Keratinocyte (primary cell): ENCODE measurements around the gene KDM5C. TPM values are rescaled to one million over a fixed set of nuclear protein-coding genes. Genes with fewer than 3 reads are reported as not detected.

Experiments used
- DNase-seq: peaks from one replicate; pipeline ENCODE4 v3.0.0-alpha.2; 2011; ENCODE audit warnings: low read depth, missing footprints, low spot score
- FAIRE-seq: peaks from 2 replicates; lab custom pipeline; 2011; peaks lifted over from hg19 to GRCh38; lab: Jason Lieb, UNC
- H2AFZ ChIP-seq: 2 replicates; pipeline ENCODE4 v1.6.0; 2012; ENCODE audit warnings: low read length, control low read depth, inconsistent platforms; ENCODE audit not compliant: control insufficient read depth
- H3K27ac ChIP-seq: 2 replicates; pipeline ENCODE4 v1.5.1; 2011; ENCODE audit warnings: low read length; ENCODE audit not compliant: control insufficient read depth, insufficient read depth
- H3K27me3 ChIP-seq: 3 replicates; pipeline ENCODE4 v1.6.0; 2011; ENCODE audit warnings: low read length; ENCODE audit not compliant: control insufficient read depth, insufficient read depth; ENCODE audit errors: extremely low read depth
- H3K36me3 ChIP-seq, 2 experiments: 2 replicates in 1 of 2; 3 replicates in 1 of 2; pipeline ENCODE4 v1.5.1; 2011; ENCODE audit warnings: low read length in 2 of 2, mild to moderate bottlenecking in 1 of 2; ENCODE audit not compliant: control insufficient read depth in 2 of 2, insufficient read depth in 2 of 2; ENCODE audit errors: extremely low read depth in 1 of 2
- H3K4me1 ChIP-seq: 3 replicates; pipeline ENCODE4 v1.5.1; 2011; ENCODE audit warnings: low read length; ENCODE audit not compliant: control insufficient read depth, insufficient read depth; ENCODE audit errors: extremely low read depth
- H3K4me2 ChIP-seq: 3 replicates; pipeline ENCODE4 v1.6.0; 2011; ENCODE audit warnings: low read depth, low read length; ENCODE audit not compliant: control insufficient read depth, insufficient read depth; ENCODE audit errors: extremely low read depth
- H3K4me3 ChIP-seq, 3 experiments: fragments of 200-600 bp in 1 of 3; sonication (generic) in 1 of 3; 2 replicates in 2 of 3; 3 replicates in 1 of 3; pipeline ENCODE4 v1.5.1; 2011 to 2016; ENCODE audit warnings: low read length in 3 of 3, mild to moderate bottlenecking in 3 of 3, control low read depth in 2 of 3, inconsistent platforms in 1 of 3, low read depth in 1 of 3, mixed read lengths in 1 of 3, mixed run types in 1 of 3, moderate library complexity in 1 of 3; ENCODE audit not compliant: control insufficient read depth in 2 of 3, insufficient read depth in 2 of 3; ENCODE audit errors: extremely low read depth in 1 of 3
- H3K79me2 ChIP-seq: 2 replicates; pipeline ENCODE4 v1.6.0; 2012; ENCODE audit warnings: low read length; ENCODE audit not compliant: control insufficient read depth, insufficient read depth
- H3K9ac ChIP-seq: 3 replicates; pipeline ENCODE4 v1.6.0; 2011; ENCODE audit warnings: low read length; ENCODE audit not compliant: control insufficient read depth, insufficient read depth; ENCODE audit errors: extremely low read depth
- H3K9me1 ChIP-seq: 3 replicates; pipeline ENCODE4 v1.6.0; 2011; ENCODE audit warnings: low read length; ENCODE audit not compliant: control insufficient read depth, insufficient read depth; ENCODE audit errors: extremely low read depth
- H3K9me3 ChIP-seq: 2 replicates; pipeline ENCODE4 v1.5.1; 2012; ENCODE audit warnings: low read depth, low read length; ENCODE audit not compliant: control insufficient read depth
- H4K20me1 ChIP-seq: 3 replicates; pipeline ENCODE4 v1.6.0; 2011; ENCODE audit warnings: low read length; ENCODE audit not compliant: control insufficient read depth, insufficient read depth; ENCODE audit errors: extremely low read depth
- EZH2 ChIP-seq: IDR thresholded peaks from one replicate; pipeline ENCODE4 v1.6.1; 2012; ENCODE audit warnings: inconsistent platforms, mild to moderate bottlenecking, low read length, moderate library complexity
- dilution Hi-C: fragments of 300-500 bp; cut with MboI; formaldehyde crosslinking; loops from one replicate; pipeline ENCODE4 v1.7.0; 2020; ENCODE audit warnings: low sequenced_read_pairs; ENCODE audit not compliant: extremely low pct_ligation_motif_present
- polyA plus RNA-seq, 5 experiments: library from polyadenylated mRNA; depleted of rRNA in 3 of 5; stranded (reverse) in 3 of 5; stranded (forward) in 1 of 5; unstranded in 1 of 5; fragments of >200 nt; gene quantifications; 1 replicate in 1 of 5; 2 replicates in 3 of 5; 3 replicates in 1 of 5; pipeline versions ENCODE4 v1.2.1 to v1.2.3, GENCODE V29; 2011 to 2012; ENCODE audit warnings: missing spikeins in 2 of 5, low read depth in 1 of 5, low replicate concordance in 1 of 5
- TF ChIP-seq, protein P1 (sequence below), 3 experiments: IDR thresholded peaks in 1 of 3; conservative IDR thresholded peaks in 1 of 3; optimal IDR thresholded peaks in 1 of 3; 2 replicates in 2 of 3; 3 replicates in 1 of 3; pipeline versions ENCODE3 to v1.5.1; 2011; ENCODE audit warnings: low read length in 3 of 3, mild to moderate bottlenecking in 3 of 3, moderate library complexity in 2 of 3, control low read depth in 1 of 3, inconsistent platforms in 1 of 3; ENCODE audit not compliant: insufficient read depth in 2 of 3; ENCODE audit errors: extremely low read depth in 1 of 3

Gene KDM5C
- polyA plus RNA-seq, 1 donor (not counting 4 experiments of a cell fraction or from before 2014, with no cell fraction given) = 46.0 TPM

DNA sequence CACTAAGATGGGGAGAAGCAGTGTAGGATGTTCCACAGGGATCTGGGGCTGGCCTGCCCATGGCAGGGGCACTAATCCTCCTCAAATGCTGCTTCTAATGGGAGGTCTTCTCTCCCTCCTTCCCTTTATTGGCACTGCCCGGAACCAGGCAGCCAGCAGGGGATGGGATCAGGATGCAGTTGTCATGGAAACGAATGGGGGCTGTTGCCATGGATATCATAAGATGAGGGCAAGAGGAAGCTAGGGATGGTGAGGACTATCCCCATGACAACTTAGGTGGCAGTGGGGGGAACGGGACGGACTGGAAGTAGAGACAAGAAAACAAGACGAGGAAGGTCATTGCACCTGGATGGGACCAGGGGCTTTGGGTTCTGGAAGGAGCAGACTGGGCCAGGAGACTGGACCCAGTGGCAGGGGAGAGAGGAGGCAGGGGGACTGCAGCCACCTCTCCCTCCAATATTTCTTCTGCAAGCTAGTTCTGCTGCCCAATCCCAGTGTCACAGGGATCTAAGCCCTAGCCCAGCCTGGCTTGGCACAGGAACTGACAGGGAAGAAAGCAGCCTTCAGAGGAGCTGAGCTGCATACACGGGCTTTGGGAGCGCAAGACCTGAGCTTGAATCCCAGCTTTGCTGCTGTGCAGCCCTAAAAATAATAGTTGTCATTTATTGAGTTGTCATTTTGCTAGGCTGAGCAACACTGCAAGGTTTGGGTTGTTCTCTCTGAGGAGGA lies 37.3 kb upstream of the KDM5C start:
- peaks cover 15% of the 10 kb centered on the region for H3K27me3 ChIP-seq
- FAIRE-seq (no peak), DNase-seq (no peak)
- no peak for TF ChIP-seq EZH2
- TF ChIP-seq, protein P1, sequence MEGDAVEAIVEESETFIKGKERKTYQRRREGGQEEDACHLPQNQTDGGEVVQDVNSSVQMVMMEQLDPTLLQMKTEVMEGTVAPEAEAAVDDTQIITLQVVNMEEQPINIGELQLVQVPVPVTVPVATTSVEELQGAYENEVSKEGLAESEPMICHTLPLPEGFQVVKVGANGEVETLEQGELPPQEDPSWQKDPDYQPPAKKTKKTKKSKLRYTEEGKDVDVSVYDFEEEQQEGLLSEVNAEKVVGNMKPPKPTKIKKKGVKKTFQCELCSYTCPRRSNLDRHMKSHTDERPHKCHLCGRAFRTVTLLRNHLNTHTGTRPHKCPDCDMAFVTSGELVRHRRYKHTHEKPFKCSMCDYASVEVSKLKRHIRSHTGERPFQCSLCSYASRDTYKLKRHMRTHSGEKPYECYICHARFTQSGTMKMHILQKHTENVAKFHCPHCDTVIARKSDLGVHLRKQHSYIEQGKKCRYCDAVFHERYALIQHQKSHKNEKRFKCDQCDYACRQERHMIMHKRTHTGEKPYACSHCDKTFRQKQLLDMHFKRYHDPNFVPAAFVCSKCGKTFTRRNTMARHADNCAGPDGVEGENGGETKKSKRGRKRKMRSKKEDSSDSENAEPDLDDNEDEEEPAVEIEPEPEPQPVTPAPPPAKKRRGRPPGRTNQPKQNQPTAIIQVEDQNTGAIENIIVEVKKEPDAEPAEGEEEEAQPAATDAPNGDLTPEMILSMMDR (optimal IDR thresholded peaks at IDR 0.05 in 1 of 3, IDR thresholded peaks at IDR 0.05 in 1 of 3, conservative IDR thresholded peaks at IDR 0.05 in 1 of 3; ENCODE audit: extremely low read depth in 1 of 3, insufficient read depth in 2 of 3, low read length in 3 of 3) = no peak
- dilution Hi-C loops = no loop called here
- H3K27ac ChIP-seq = no peak overlapping the region
- no peaks in the 10 kb centered on the region for H3K9me1 ChIP-seq
- no peaks in the 10 kb centered on the region for H4K20me1 ChIP-seq
- H3K4me2 ChIP-seq = no peak overlapping the region
- H3K9me3 ChIP-seq = no peaks in the 10 kb centered on the region
- H3K9ac ChIP-seq = no peak overlapping the region
- no peaks in the 10 kb centered on the region for H3K79me2 ChIP-seq
- no peak overlapping the region for H3K4me3 ChIP-seq
- no peaks in the 10 kb centered on the region for H3K36me3 ChIP-seq
- H2AFZ ChIP-seq = no peak overlapping the region
- peaks cover 25% of the 10 kb centered on the region for H3K4me1 ChIP-seq

DNA sequence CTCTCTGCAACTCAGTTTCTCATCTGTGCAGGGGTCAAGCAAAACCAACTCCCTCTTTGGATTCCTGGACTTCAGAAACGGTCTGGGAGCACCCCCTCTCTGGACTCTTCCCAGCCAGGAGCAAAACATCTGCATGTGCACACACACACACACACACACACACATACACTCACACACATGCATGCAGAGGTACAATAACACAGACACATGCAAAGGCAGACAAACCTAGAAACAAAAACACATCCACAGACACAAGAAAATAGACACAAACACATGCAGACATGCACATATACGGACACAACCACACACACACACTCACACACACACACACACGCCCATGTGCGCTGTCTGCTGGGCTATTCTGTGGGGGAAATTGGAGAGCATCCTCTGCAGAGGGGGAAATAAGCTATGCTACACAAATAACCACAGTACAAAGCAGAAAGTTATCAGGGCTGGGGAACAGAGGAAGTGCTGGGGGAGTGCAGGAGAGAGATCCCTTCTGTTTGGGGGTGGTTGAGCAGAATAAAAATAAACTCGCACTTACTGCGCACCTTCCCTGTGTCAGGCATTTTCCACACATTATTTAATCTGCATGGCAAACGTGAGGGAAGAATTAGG lies 36.5 kb upstream of the KDM5C start:
- Histone ChIP-seq H3K36me3 (no peaks in the 10 kb centered on the region), H3K9me3 (no peaks in the 10 kb centered on the region), H3K4me2 (no peak overlapping the region), H3K27ac (no peak overlapping the region), H2AFZ (no peak overlapping the region), H3K27me3 (peaks cover 18% of the 10 kb centered on the region), H4K20me1 (no peaks in the 10 kb centered on the region), H3K79me2 (no peaks in the 10 kb centered on the region), H3K9me1 (no peaks in the 10 kb centered on the region), H3K4me1 (peaks cover 25% of the 10 kb centered on the region), H3K4me3 (no peak overlapping the region), H3K9ac (no peak overlapping the region)
- FAIRE-seq = no peak
- DNase-seq = no peak
- dilution Hi-C loops = no loop called here
- TF ChIP-seq, protein P1 (optimal IDR thresholded peaks at IDR 0.05 in 1 of 3, IDR thresholded peaks at IDR 0.05 in 1 of 3, conservative IDR thresholded peaks at IDR 0.05 in 1 of 3; ENCODE audit: extremely low read depth in 1 of 3, insufficient read depth in 2 of 3, low read length in 3 of 3) = no peak
